ENCODE data around the gene HSPA9.

Gene HSPA9

DNA sequence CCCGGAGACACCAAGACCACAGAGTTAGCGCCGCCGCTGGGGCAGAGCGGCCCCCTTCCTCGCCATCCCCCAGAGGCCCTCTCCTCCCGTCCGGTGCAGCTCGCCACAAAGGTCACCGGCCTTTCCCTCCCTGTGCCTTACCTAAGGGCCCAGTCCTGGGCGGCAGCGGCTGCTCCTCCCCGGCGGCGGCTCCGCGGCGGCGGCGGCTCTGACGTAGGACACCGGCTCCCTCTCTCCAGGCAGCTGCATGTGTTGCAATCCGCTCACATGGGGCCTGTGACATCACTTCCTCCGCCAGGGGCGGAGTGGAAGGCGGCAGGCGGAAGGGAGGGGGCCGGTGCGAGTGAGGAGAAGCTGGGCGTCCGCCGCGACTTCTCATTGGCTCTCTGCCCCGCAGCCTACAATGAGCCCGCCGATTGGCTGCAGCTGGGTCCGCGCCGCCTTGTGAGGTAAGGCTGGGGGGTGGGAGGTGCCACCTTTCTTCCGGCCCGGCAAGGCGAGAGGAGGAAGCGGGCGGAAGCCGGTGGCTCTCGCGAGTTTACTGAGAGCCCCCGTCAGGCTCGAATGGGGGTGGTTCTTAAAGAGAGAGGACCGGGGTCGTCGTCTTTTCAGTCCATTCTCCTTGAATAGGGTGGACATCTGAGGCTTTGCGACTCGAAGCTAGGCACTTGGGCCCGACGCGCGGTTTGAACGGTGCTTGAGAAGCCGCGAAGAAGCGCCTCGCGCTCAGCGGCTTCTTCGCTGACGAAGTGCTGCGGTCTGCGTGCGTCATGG is 32.1 kb downstream of the HSPA9 start, which contains the start of gene ETF1:
TSS of gene ETF1 (minus strand) at position 281 of the 774 bp plus-strand sequence. CDS start 318 bp downstream, outside the sequence.
- TF ChIP-seq, protein P1, sequence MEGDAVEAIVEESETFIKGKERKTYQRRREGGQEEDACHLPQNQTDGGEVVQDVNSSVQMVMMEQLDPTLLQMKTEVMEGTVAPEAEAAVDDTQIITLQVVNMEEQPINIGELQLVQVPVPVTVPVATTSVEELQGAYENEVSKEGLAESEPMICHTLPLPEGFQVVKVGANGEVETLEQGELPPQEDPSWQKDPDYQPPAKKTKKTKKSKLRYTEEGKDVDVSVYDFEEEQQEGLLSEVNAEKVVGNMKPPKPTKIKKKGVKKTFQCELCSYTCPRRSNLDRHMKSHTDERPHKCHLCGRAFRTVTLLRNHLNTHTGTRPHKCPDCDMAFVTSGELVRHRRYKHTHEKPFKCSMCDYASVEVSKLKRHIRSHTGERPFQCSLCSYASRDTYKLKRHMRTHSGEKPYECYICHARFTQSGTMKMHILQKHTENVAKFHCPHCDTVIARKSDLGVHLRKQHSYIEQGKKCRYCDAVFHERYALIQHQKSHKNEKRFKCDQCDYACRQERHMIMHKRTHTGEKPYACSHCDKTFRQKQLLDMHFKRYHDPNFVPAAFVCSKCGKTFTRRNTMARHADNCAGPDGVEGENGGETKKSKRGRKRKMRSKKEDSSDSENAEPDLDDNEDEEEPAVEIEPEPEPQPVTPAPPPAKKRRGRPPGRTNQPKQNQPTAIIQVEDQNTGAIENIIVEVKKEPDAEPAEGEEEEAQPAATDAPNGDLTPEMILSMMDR (IDR thresholded peaks at IDR 0.05): no peak

DNA sequence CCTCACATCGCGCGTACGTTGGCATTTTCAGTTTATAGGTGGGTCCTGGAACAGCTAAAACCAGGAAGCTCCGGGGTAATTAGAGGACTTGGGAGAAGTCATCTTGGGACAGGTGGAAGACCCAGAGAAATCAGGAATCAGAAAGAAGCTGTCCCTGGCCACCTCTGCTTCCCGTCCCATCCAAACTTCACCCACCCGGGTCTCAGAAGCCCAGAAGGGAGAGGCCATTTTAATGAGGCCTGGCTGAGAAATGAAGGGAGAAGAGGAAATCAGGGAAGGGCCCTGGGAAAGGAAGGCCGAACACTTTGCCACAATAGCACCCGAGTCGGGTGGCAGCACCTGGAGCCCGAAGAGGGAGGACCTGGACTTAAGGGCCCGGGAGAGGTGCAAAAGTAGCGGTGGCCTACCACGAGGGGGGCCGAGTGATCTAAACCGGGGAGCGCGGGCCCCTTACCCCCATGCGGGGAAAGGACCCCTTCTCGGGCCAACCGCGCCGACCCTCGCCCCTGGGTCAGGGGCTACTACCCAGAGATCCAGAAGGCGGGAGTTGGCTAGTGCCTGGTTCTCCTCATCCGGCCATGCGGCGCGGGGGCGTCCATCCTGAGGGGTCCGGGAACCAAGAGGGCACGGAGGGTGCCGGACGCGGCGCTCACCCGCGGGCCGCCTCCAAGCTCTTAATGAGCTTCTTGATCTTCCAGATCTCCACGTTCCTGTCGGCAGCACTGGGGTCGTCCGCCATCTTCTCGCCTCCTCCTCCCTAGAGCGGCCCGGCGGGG is 32.8 kb downstream of the HSPA9 start:
- TF ChIP-seq, protein P1 (IDR thresholded peaks at IDR 0.05): no peak

DNA sequence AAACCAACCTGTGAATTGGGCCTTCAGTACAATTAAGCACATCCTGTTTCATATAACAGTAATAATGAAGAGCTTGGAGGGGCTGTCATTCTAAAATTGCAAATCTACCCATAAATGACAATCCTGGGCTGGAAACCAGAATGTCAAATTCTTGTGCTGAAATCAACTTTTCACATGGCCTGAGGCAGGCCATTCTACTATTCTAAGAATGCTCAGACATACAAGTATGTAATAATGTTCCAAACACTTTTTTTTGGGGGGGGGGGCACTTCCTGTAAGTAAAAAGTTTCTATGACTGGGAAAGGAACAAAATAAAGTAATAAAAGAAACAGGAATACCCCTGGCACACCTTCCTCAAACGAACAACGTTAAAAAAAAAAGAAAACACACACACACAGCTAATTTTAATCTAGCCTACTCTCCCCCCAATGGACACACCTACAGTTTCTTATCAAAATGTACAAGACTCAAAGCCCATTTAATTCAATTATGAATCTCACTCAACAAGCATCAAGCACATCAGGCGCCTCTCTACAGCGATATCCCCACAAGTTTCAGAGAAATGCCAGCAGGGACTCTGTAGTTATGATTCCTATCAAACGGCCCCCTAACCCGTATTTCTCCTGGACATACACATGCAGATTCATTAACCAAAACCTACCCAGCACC is 33.6 kb downstream of the HSPA9 start:
- TF ChIP-seq, protein P1 (IDR thresholded peaks at IDR 0.05): no peak

DNA sequence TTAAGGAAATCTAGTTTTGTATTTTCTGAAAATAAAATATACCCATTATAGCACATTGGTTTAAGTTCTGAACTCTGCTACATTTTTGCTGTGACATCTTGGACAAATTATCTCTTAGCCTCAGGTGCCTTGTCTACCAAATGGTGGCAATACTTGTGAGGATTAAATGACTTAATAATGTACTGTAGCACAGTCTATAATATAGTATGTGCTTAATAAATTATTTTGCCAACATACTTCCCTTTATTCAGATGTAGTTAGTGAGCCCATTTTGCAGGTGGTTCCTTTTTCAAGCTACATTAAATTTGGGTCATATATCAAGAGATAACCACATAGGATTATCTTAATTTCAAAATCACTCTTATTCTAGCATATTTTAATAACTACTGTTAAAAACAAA is 35.4 kb downstream of the HSPA9 start:
- TF ChIP-seq, protein P1 (IDR thresholded peaks at IDR 0.05): no peak

DNA sequence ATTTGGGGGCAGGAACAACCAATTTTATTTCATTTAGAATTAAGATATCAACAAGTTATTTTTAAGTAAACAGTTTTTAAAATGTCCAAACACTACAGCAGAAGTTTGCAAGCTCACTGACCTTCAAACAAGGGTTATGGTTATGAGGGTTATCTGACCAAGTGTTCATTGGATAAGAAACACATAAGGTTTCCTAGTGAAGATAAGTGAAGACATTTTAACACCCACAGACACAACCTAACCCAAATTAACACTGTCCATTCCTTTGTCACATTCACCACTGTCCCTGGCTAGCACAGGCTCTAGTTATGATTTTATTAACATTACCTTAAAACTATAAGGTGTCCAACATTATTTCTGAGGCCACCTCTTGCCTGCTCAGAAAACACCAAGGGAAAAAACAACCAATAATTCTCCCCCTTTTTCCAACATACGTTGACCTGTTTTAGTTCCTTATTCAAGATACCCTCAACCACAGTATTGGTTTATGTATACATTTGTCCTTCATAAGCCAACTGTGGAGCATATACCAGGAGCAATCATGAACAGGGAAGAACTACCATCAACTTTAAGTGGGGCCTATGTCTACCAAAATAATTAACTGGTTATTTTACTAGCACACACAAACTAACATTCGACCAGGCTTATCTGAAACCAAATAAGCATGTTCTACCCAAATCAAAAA is 36.1 kb downstream of the HSPA9 start:
- TF ChIP-seq, protein P1 (IDR thresholded peaks at IDR 0.05): no peak

DNA sequence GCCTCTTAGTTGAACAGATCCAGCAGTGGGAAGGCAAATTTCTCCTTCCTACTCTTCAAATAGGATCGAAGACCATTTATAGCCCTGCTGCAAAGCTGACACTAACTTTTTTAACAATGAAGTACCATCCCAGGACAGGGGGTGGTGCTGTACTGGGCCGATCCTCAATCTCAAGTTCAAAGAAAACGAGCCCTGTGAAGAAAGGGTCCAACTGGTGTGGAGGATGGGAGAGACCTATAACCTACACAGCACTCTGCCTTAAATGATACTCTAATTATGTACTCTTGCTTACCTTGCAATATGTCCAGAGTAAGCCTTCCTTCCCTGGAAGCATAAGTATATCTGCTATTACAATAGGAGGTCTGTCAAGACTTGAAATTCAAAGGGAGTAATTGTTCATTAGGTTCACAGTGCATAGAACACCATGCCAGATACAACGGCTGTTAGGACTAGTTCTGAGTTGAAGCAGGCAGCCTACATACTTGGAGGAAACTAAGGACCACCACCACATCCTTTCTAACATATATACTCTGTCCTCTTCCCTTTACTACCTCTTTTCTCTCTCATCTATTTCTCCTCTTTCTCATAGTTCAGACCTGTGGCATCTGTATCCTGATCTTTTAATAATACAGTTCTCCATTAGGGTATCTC is 38.4 kb downstream of the HSPA9 start:
- TF ChIP-seq, protein P1 (IDR thresholded peaks at IDR 0.05): peak; percentile 25; the same call in 1 of the 2 replicates

All from LNCAP (cell line).